ENCODE data around the gene HLF.

Gene HLF

DNA sequence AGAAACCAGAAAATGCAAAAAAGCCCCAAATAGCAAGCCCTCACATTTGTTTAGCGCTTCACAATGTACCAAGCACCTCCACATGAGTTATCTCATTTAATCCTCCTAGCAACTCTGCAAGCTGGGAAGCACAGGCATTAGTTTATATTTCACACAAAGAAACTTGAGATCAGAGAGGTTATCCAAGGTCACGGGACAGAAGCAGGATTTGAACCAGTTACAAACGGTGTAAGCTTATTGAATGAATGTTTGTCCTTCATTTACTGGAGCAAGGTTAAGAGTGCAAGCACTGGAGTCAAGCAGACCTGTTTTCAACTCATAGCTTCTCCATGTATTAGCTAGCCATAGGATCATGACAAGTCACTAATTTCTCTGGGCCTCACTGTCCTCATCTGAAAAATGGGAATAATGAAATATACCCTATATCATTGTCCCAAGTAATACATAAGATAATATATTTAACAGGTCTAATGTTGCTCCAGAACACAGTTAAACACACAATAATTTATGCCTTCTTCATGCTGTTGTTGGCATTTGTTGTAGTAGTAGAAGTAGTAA is 6.1 kb upstream of the HLF start:
- no peak for DNase-seq

- DNase-seq = no peak
Measured at GRCh38 chr17:55259684-55260111, 5.1 kb upstream of the HLF start.

GRCh38 chr17:55261311-55261710 is 3.4 kb upstream of the HLF start:
- no peak for DNase-seq

GRCh38 chr17:55263569-55264277 is 1.0 kb upstream of the HLF start:
- no peak for DNase-seq

DNA sequence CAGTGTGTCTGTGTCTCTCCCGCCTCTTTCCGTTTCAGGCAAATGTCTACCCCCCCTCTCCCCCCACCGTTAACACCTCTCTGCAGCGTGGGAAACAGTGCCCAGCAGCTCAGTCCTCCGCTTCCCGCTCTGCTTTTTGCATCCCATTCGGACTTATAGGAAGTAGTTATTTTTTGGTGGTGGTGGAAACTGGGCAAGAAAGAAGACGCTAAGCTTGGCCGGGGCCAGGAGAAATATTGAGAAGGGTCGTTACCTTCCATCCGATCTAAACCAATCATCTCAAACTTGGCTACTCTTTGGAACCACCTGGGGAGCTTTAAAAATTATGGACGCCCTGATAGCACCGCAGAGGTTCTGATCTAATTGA is 499 bp upstream of the HLF start:
- DNase-seq = peak; percentile 24 to 53

GRCh38 chr17:55265311-55266021 is 706 bp downstream of the HLF start:
- no peak for DNase-seq

DNA sequence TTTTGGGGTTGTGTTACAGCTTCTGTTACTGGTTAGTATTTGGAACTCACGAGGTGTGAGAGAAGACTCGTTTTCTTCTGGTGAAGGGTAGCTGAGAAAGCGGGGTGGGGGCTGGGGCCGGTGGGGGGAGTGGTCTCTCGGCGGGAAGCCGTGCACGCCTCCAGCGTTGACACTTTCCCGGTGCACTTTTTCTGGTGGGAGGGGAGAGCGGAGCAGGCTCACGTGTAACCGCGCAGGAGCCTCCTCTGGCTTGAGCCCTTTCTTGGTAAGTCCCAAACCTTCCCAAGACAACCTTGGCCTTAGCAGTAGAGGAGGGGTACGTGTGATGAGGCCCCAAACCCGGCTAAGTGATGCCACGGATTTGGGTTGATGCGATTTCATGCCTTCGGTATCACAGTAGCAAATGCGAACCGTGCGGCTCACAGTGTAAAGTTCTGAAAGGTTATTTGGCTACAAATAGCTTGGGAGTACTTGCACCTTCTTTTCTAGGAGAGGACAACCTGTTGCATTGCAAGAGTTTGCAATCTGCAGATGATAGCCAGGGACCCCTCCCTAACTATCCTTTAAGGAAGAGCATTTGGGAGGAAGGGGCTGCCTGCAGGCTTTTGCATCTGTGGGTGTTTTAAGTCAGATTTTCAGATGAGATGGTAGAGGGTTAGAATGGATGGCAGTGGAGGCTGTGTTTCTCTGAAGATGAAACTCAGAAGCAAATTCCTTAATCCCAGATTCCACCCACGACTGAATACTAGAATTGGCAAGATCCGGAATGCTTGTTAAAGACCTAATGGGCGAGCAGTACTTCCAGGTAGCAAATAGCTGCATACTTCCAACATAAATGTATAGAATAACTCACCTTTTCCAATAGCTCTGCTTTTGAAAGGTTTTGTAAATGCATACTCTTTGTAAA is 1.5 kb downstream of the HLF start:
- no peak for DNase-seq

GRCh38 chr17:55266958-55267688 is 2.4 kb downstream of the HLF start:
- DNase-seq = no peak

GRCh38 chr17:55267777-55268648 is 3.3 kb downstream of the HLF start:
- DNase-seq = no peak

DNA sequence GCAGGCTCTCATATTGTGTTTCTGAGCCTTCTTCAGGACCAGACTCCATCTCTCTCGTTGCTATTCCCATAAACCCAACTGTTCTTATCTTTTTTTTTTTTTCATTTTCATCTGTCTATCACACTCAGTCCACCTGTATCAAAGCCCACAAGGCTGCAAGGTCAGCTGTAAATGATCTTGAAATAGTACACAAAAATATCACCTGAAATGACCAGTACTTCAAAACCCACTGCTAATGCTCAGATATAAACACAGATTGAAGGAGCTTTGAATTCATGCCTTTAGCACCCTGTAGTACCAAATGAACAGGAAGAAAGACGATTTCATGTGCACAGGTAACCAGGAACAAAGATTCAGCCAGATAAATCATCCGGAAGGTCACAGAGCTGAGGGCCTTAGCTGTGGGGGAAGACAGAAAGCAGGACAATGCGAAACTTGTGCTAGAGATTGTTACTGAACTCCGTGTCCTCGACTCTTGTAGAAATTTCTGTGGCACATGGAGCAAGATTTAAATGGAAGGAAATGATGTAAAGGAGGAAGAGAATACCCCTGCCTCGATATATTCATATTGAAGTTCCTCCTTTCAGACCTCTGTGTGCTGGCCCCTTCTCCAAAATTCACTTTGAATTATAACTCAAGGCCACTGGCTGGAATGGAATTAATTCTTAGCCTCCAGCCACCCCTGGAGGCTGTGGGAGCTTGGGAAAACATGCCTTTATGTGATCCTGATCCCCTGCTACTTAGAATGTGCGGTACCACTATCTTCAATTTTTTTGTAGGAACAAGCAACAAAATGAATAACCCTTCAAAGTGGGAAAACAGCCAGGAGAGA is 4.1 kb downstream of the HLF start:
- no peak for DNase-seq

DNA sequence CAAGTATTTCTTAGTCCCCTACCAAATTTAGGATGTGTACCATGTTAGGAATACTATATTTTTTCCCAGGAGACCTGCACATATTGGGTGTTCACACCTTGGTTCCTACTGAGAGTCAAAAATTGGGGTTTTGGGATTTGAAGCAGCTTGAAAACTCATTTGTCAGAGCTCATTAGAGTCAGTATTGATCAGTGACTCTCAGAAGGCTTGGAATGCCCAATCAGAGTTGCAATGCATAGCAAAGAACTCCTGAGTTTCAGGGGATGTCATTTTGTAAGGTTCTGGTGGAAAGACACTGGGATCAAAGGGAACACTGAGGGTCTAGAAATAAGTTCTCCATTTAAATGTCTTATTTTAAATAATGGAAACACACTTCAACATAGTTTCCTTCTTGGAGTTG is 5.1 kb downstream of the HLF start:
- no peak for DNase-seq

DNA sequence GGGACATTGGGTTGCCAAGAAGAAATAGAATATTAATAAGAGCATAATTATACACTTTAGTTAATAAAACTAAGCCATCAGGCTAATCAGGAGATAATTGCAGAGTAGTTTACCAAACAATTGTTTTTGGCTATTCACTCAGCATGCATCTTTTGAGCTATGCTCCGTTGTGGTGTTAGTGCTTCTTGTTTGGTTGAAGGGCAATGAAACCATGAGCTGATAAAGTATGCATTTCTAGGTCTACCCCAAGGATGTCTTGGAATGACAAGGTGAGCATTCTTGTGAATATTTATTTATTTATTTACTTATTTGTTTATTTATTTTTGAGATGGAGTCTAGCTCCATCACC is 6.4 kb downstream of the HLF start:
- DNase-seq = no peak

- DNase-seq = no peak
Measured at GRCh38 chr17:55271958-55272710, 7.4 kb downstream of the HLF start.

DNA sequence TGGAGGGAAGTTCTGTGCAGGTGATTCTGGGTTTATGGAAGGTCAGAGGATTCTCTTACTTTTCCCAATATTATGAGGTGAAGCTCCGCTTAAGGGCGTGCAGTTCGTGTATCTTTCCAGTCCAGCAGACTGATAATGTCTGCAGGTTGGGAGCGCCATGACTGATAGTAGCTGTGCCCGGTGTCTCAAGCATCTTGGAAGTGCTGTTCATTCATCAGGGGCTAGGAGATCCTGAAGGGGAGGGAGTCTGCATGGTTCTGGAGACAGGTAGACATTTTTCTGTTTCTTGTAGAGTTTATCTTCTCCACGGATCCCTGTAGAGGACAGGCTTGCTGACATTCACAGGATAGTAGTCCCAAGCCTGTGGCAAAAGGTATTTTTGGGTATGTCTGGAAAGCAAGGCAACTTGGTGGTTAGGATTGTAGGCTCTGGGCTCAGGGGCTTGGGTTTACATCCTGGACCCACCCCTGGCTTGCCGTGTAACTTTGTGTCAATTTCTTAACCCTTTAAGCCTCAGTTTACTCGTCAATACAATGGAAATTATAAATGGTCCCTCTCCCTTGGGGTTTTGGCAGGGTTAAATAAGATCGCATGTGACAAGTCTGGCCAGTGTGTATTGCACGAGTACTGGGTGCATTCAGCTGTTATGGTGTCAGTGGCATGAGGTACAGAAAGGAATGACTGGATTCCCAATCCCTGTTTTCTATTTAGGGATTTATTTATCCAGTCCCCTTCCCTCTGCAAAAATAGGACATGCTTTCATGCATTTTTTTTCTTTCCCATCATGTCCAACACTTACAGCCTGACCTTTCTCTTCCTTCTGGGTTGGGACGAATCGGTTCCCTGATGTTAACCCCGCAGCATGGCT is 8.2 kb downstream of the HLF start:
- no peak for DNase-seq

DNA sequence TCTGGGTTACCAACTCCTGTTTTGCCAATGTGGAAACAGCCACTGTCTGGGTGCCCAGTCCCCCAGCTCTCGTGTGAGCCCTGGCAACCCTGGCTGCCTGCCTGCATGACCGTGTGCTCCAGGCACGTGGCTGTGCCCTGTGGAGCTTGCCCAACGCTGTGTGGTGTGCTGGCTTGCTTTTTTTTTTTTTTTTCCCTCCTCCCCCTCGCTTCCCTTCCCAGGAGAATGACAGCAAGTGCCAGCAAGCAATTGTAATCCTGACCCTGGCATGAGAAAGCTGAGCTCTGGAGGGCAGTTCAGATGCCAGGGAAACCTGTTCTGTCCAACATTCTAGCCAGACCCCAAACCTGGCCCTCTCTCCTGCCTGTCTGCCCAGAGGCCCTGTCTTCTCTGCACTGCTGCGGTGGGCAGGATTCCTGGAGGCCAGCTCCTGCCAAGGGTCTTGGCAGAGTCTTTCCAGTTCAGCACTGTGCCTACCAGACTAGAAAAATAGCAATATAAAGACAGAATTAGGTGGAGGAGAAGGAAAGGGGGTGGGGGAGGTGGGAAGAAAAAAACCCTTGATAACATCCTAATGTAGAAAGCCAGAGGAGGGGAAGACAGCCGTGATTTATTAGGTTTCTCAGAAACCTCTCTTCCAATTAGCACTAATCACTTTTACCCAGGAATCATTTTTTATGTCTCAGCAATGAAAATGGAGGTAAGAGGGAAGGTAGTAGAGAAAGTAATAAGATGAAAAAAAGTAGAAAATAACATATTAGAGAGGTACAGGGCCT is 9.0 kb downstream of the HLF start:
- DNase-seq = no peak

- no peak for DNase-seq
Measured at GRCh38 chr17:55274355-55275255, 9.8 kb downstream of the HLF start.
